ENCODE data around the gene COBLL1. TPM values are rescaled to one million over a fixed set of nuclear protein-coding genes. Genes with fewer than 3 reads are reported as not detected.

COBLL1 gene
- total and polyA plus RNA-seq, 2 of the 4 experiments (the other 2 are of a cell fraction) = 0.79 to 1.1 TPM

GRCh38 chr2:164667566-164667965 lies 174.1 kb downstream of the COBLL1 start:
- no peak overlapping the region for H3K14ac ChIP-seq (replicated peaks; ENCODE audit: low read depth, low read length)
- no peak overlapping the region for H4K5ac ChIP-seq (ENCODE audit: low read depth, low read length)
- ChIA-PET CTCF (interaction anchor here (0.7 kb wide), 1 partner anchor 110 kb away, joined by 3 read pairs; no protein-coding TSS in a partner anchor), POLR2A (ENCODE audit: unreplicated experiment) (no interaction called here)
- H3K23ac ChIP-seq (ENCODE audit: low read depth, low read length) = no peak overlapping the region
- dilution Hi-C loops (cut with HindIII; ENCODE audit: low sequenced_read_pairs, unreplicated experiment) = no loop called here
- H3K9me3 ChIP-seq (ENCODE audit: control insufficient read depth, insufficient read depth, low read length) = no peaks in the 10 kb centered on the region
- H3K56ac ChIP-seq (ENCODE audit: extremely low read depth, insufficient read depth, low read length) = no peak overlapping the region
- H4K8ac ChIP-seq (ENCODE audit: low read depth in 2 of 2, low read length in 2 of 2) = no peak overlapping the region
- H3K4me2 ChIP-seq (ENCODE audit: low read depth, low read length) = no peak overlapping the region
- H3K4me3 ChIP-seq (ENCODE audit: insufficient read depth, low read depth, low read length) = no peak overlapping the region
- H3K36me3 ChIP-seq (ENCODE audit: control insufficient read depth, insufficient read depth, low read length) = no peaks in the 10 kb centered on the region
- H2AFZ ChIP-seq (replicated peaks; ENCODE audit: low read length, poor library complexity) = no peak overlapping the region
- H3K4me1 ChIP-seq (ENCODE audit: control insufficient read depth, insufficient read depth, low read length) = no peaks in the 10 kb centered on the region
- in situ Hi-C loops (cut with MboI; ENCODE audit: low sequenced_read_pairs) = no loop called here
- no peak overlapping the region for H2BK120ac ChIP-seq (ENCODE audit: low read depth, low read length)
- intact Hi-C loops (cut with micrococcal nuclease) = no loop called here
- H2AK9ac ChIP-seq (replicated peaks; ENCODE audit: low read depth, low read length, poor library complexity) = no peak overlapping the region
- H4K20me1 ChIP-seq (ENCODE audit: insufficient read depth, low read length) = no peaks in the 10 kb centered on the region
- H4K91ac ChIP-seq (ENCODE audit: insufficient read depth, low read depth, low read length) = no peak overlapping the region
- no peak overlapping the region for H2AK5ac ChIP-seq (ENCODE audit: low read depth, low read length)
- no peak overlapping the region for H2BK20ac ChIP-seq (ENCODE audit: low read depth, low read length)
- ATAC-seq (ENCODE audit: low read depth) = no peak
- no TSS peak for BruUV-seq (replicated peaks)
- no CpG with 5 or more reads among the region's 2 CpGs for WGBS, 2 experiments (ENCODE audit: extremely low coverage in 2 of 2, insufficient read length in 1 of 2)
- no peaks in the 10 kb centered on the region for H3K79me1 ChIP-seq (ENCODE audit: low read depth in 1 of 2, low read length in 2 of 2)
- no peak overlapping the region for H3K9ac ChIP-seq (ENCODE audit: low read depth, low read length)
- H3K18ac ChIP-seq (ENCODE audit: low read depth, low read length) = no peak overlapping the region
- DNase-seq = no peak
- no peaks in the 10 kb centered on the region for H3K27me3 ChIP-seq (ENCODE audit: control insufficient read depth, insufficient read depth, low read length)
- no peak overlapping the region for H2BK15ac ChIP-seq (ENCODE audit: low read depth, low read length)
- TF ChIP-seq CHD1 (IDR thresholded peaks at IDR 0.05; ENCODE audit: low read depth, low read length) (no peak), CTCF (conservative IDR thresholded peaks at IDR 0.05; ENCODE audit: low read depth, low read length) (no peak), RFX5 (IDR thresholded peaks at IDR 0.05; ENCODE audit: low read depth, low read length) (no peak), POLR2A (IDR thresholded peaks at IDR 0.05; ENCODE audit: low read depth, low read length) (no peak), SMC3 (IDR thresholded peaks at IDR 0.05; ENCODE audit: low read depth, low read length) (no peak), MAFK (IDR thresholded peaks at IDR 0.05; ENCODE audit: low read depth, low read length) (no peak), RCOR1 (IDR thresholded peaks at IDR 0.05; ENCODE audit: insufficient replicate concordance, low read length) (no peak), ELK1 (IDR thresholded peaks at IDR 0.05; ENCODE audit: borderline replicate concordance, low read depth, low read length) (no peak), NFE2L2 (IDR thresholded peaks at IDR 0.05; ENCODE audit: low read depth, low read length) (no peak), CEBPB (IDR thresholded peaks at IDR 0.05; ENCODE audit: low read depth, low read length) (no peak), FOS (IDR thresholded peaks at IDR 0.05; ENCODE audit: low read depth, low read length) (no peak), RAD21 (IDR thresholded peaks at IDR 0.05; ENCODE audit: low read length) (no peak), MXI1 (IDR thresholded peaks at IDR 0.05; ENCODE audit: borderline replicate concordance, low read depth, low read length) (no peak)
- H3K27ac ChIP-seq (ENCODE audit: insufficient read depth, low read length) = no peak overlapping the region
- H3K4ac ChIP-seq (ENCODE audit: low read depth, low read length) = no peak overlapping the region
- H2BK5ac ChIP-seq (ENCODE audit: low read depth, low read length, poor library complexity, severe bottlenecking) = no peak overlapping the region
- H3K9me1 ChIP-seq (ENCODE audit: insufficient read depth, low read length) = no peaks in the 10 kb centered on the region
